Stomach (tissue), 9 donors: ENCODE measurements around the gene NEO1. TPM values are rescaled to one million over a fixed set of nuclear protein-coding genes. Genes with fewer than 3 reads are reported as not detected.

Experiments
- DNase-seq, 2 donors: peaks; one replicate each; pipeline versions ENCODE4 v3.0.0 to v3.0.0-alpha.2; 2013 to 2019
- H3K27ac ChIP-seq, 5 donors: fragments of 200-600 bp in 4 of 5; sonication (generic) in 4 of 5; one replicate each; pipeline ENCODE4 v1.5.1; 2013 to 2019; ENCODE audit warnings: mild to moderate bottlenecking in 1 of 5, moderate library complexity in 1 of 5
- H3K27me3 ChIP-seq, 3 donors: fragments of 200-600 bp; sonication (generic); one replicate each; pipeline ENCODE4 v1.5.1; 2017 to 2019; ENCODE audit warnings: mixed run types in 1 of 3
- H3K36me3 ChIP-seq, 4 donors: fragments of 200-600 bp; sonication (generic); 1 replicate in 3 of 4; 2 replicates in 1 of 4; pipeline ENCODE4 v1.5.1; 2016 to 2019
- H3K4me1 ChIP-seq, 4 donors: fragments of 200-600 bp; sonication (generic); one replicate each; pipeline ENCODE4 v1.5.1; 2016 to 2019
- H3K4me3 ChIP-seq, 4 donors: fragments of 200-600 bp; sonication (generic) in 3 of 4; one replicate each; pipeline ENCODE4 v1.5.1; 2016 to 2019; ENCODE audit warnings: mild to moderate bottlenecking in 1 of 4
- H3K9me3 ChIP-seq, 4 donors: fragments of 200-600 bp; sonication (generic); one replicate each; pipeline ENCODE4 v1.5.1; 2016 to 2019
- CTCF ChIP-seq, 7 experiments: fragments of 450-650 bp in 4 of 7; fragments of 200-600 bp in 3 of 7; sonication (generic) in 3 of 7; IDR thresholded peaks; one replicate each; pipeline ENCODE4 v1.5.1; 2016 to 2019; ENCODE audit warnings: antibody characterized with exemption in 7 of 7, control low read depth in 2 of 7, mild to moderate bottlenecking in 1 of 7
- EP300 ChIP-seq: sonication (generic); formaldehyde crosslinking; IDR thresholded peaks from one replicate; pipeline ENCODE4 v1.6.1; 2017; ENCODE audit warnings: antibody characterized with exemption
- POLR2A ChIP-seq, 4 donors: fragments of 450-650 bp; IDR thresholded peaks; one replicate each; pipeline ENCODE4 v1.6.1; 2016; ENCODE audit warnings: antibody characterized with exemption in 4 of 4, control low read depth in 2 of 4, mild to moderate bottlenecking in 1 of 4, moderate library complexity in 1 of 4
- POLR2AphosphoS5 ChIP-seq, 3 donors: sonication (generic); formaldehyde crosslinking; IDR thresholded peaks; one replicate each; pipeline ENCODE4 v1.6.1; 2016; ENCODE audit warnings: antibody characterized with exemption in 3 of 3
- WGBS, 5 donors: extraction: QIAGEN DNeasy Blood & Tissue Kit in 3 of 5; methylation state at CpG; one replicate each; pipeline versions ENCODE4 v1.1.5 to v1.1.7; 2013 to 2018; 5-methylcytosine and 5-hydroxymethylcytosine counted together
- intact Hi-C: fragments of 100-400 bp; cut with DNase I; formaldehyde crosslinking; loops from one replicate; pipeline ENCODE4 v1.15.1; 2023; ENCODE audit warnings: low total_unique reads
- polyA plus RNA-seq, 3 donors: library from polyadenylated mRNA; stranded (reverse); fragments of 200-250 nt; gene quantifications; one replicate each; pipeline ENCODE4 v1.2.3, GENCODE V29; 2013
- total RNA-seq, 5 donors: library from RNA; depleted of rRNA; stranded (reverse); fragments of >200 nt; gene quantifications; one replicate each; pipeline versions ENCODE4 v1.1.0 to v1.2.3, GENCODE V29; 2014 to 2016
- donor health status: healthy with polysubstance abuse.
- donor health status: Bipolar disorder and iron deficiency.
- donor health status: healthy.

NEO1 gene
- total and polyA plus RNA-seq, 8 donors = 4.7 to 182 (median 17.3) TPM

- 66 to 76% (median 75%) methylated on average over 4 of the region's 4 CpGs for WGBS, 5 donors
- intact Hi-C loops = no loop called here
- no peaks in the 10 kb centered on the region for H3K36me3 ChIP-seq
- no peaks in the 10 kb centered on the region for H3K9me3 ChIP-seq
- no peak overlapping the region for H3K27ac ChIP-seq
- TF ChIP-seq POLR2A (IDR thresholded peaks at IDR 0.05) (no peak), EP300 (no peak), CTCF (IDR thresholded peaks at IDR 0.05) (no peak), POLR2AphosphoS5 (IDR thresholded peaks at IDR 0.05) (no peak)
- H3K27me3 ChIP-seq = peaks cover 0 to 20% (median 0%) of the 10 kb centered on the region in 3 donors
- no peaks in the 10 kb centered on the region for H3K4me1 ChIP-seq
- no peak for DNase-seq
- no peak overlapping the region for H3K4me3 ChIP-seq
These were observed 22.1 kb upstream of the NEO1 start for GRCh38 chr15:73030122-73030679.

- no peak for TF ChIP-seq POLR2A (IDR thresholded peaks at IDR 0.05)
- TF ChIP-seq EP300 = no peak
- no peak for TF ChIP-seq POLR2AphosphoS5 (IDR thresholded peaks at IDR 0.05)
- TF ChIP-seq CTCF (IDR thresholded peaks at IDR 0.05) = no peak
- DNase-seq = no peak
- H3K9me3 ChIP-seq = no peaks in the 10 kb centered on the region
- H3K27me3 ChIP-seq = peaks cover 0 to 20% (median 0%) of the 10 kb centered on the region in 3 donors
- no peak overlapping the region for H3K27ac ChIP-seq
- WGBS, 5 donors = 65 to 91% (median 73%) methylated on average over 2 of the region's 2 CpGs
- H3K4me1 ChIP-seq = no peaks in the 10 kb centered on the region
- H3K4me3 ChIP-seq = no peak overlapping the region
- H3K36me3 ChIP-seq = no peaks in the 10 kb centered on the region
- intact Hi-C loops = no loop called here
These were observed 20.6 kb upstream of the NEO1 start for GRCh38 chr15:73031648-73032047.

- no peaks in the 10 kb centered on the region for H3K4me1 ChIP-seq
- no peaks in the 10 kb centered on the region for H3K36me3 ChIP-seq
- WGBS, 5 donors = 59 to 75% (median 70%) methylated on average over 5 of the region's 5 CpGs
- no peak overlapping the region for H3K4me3 ChIP-seq
- intact Hi-C loops = no loop called here
- no peak for TF ChIP-seq POLR2AphosphoS5 (IDR thresholded peaks at IDR 0.05)
- peak in 1 of 2 donors; percentile 64 for DNase-seq
- no peaks in the 10 kb centered on the region for H3K9me3 ChIP-seq
- peaks cover 0 to 21% (median 0%) of the 10 kb centered on the region in 3 donors for H3K27me3 ChIP-seq
- H3K27ac ChIP-seq = no peak overlapping the region
These were observed 18.7 kb upstream of the NEO1 start for GRCh38 chr15:73033611-73034010.

GRCh38 chr15:73034221-73034620, 18.0 kb upstream of the NEO1 start:
- Histone ChIP-seq H3K9me3 (no peaks in the 10 kb centered on the region), H3K4me3 (no peak overlapping the region), H3K27me3 (peaks cover 0 to 20% (median 0%) of the 10 kb centered on the region in 3 donors), H3K36me3 (no peaks in the 10 kb centered on the region), H3K27ac (no peak overlapping the region), H3K4me1 (no peaks in the 10 kb centered on the region)
- no peak for TF ChIP-seq POLR2A (IDR thresholded peaks at IDR 0.05)
- no peak for TF ChIP-seq EP300
- TF ChIP-seq CTCF (IDR thresholded peaks at IDR 0.05) = no peak
- TF ChIP-seq POLR2AphosphoS5 (IDR thresholded peaks at IDR 0.05) = no peak
- WGBS, 5 donors = 58 to 90% (median 73%) methylated on average over 1 of the region's 1 CpG
- intact Hi-C loops = no loop called here
- DNase-seq = no peak

- no peaks in the 10 kb centered on the region for H3K4me1 ChIP-seq
- TF ChIP-seq POLR2A (IDR thresholded peaks at IDR 0.05) (no peak), EP300 (no peak), CTCF (IDR thresholded peaks at IDR 0.05) (no peak), POLR2AphosphoS5 (IDR thresholded peaks at IDR 0.05) (no peak)
- H3K27ac ChIP-seq = no peak overlapping the region
- DNase-seq = no peak
- H3K36me3 ChIP-seq = no peaks in the 10 kb centered on the region
- intact Hi-C loops = no loop called here
- H3K9me3 ChIP-seq = no peaks in the 10 kb centered on the region
- H3K4me3 ChIP-seq = no peak overlapping the region
- 74 to 84% (median 80%) methylated on average over 2 of the region's 2 CpGs for WGBS, 5 donors
- peaks cover 0 to 20% (median 0%) of the 10 kb centered on the region in 3 donors for H3K27me3 ChIP-seq
These were observed 17.0 kb upstream of the NEO1 start for GRCh38 chr15:73035221-73035620.
